Transverse colon (tissue), 4 donors: Measurements from ENCODE around the gene SMYD3.

Source experiments
- CTCF ChIP-seq, 5 experiments: fragments of 200-600 bp in 3 of 5; fragments of 450-650 bp in 2 of 5; sonication (generic) in 3 of 5; IDR thresholded peaks; 1 replicate in 2 of 5; 2 replicates in 3 of 5; pipeline ENCODE4 v1.5.1; 2016 to 2017; ENCODE audit warnings: antibody characterized with exemption in 5 of 5, inconsistent platforms in 3 of 5, mild to moderate bottlenecking in 2 of 5, moderate library complexity in 1 of 5
- EP300 ChIP-seq: sonication (generic); formaldehyde crosslinking; IDR thresholded peaks from one replicate; pipeline ENCODE4 v1.6.1; 2017; ENCODE audit warnings: antibody characterized with exemption, low read depth
- POLR2A ChIP-seq: fragments of 450-650 bp; IDR thresholded peaks from one replicate; pipeline ENCODE4 v1.6.1; 2016; ENCODE audit warnings: antibody characterized with exemption, mild to moderate bottlenecking, moderate library complexity
- POLR2AphosphoS5 ChIP-seq, 3 donors: sonication (generic); formaldehyde crosslinking; IDR thresholded peaks; one replicate each; pipeline ENCODE4 v1.6.1; 2016; ENCODE audit warnings: antibody characterized with exemption in 3 of 3

- TF ChIP-seq CTCF (IDR thresholded peaks at IDR 0.05) (no peak), POLR2A (no peak), EP300 (no peak), POLR2AphosphoS5 (IDR thresholded peaks at IDR 0.05) (no peak)
Observed at GRCh38 chr1:246215510-246215903, 291.6 kb downstream of the SMYD3 start.
